Nephron progenitor cell (in vitro differentiated cells): Measurements from ENCODE around the gene IPO9.

Experiments
- DNase-seq: peaks from one replicate; pipeline ENCODE4 v3.0.0; 2021
- H3K27ac Mint-ChIP-seq: 2 replicates; pipeline ENCODE4 v1.8.0; 2021; ENCODE audit warnings: mild to moderate bottlenecking, moderate library complexity, mixed read lengths
- H3K27me3 Mint-ChIP-seq: 2 replicates; pipeline ENCODE4 v1.8.0; 2021; ENCODE audit warnings: mild to moderate bottlenecking, low read depth, mixed read lengths; ENCODE audit not compliant: poor library complexity
- H3K36me3 Mint-ChIP-seq: 2 replicates; pipeline ENCODE4 v1.8.0; 2021; ENCODE audit warnings: low read depth, mixed read lengths
- H3K4me1 Mint-ChIP-seq: 2 replicates; pipeline ENCODE4 v1.8.0; 2021; ENCODE audit warnings: mixed read lengths
- H3K4me3 Mint-ChIP-seq: 2 replicates; pipeline ENCODE4 v1.8.0; 2021; ENCODE audit warnings: mild to moderate bottlenecking, moderate library complexity, mixed read lengths
- H3K9me3 Mint-ChIP-seq: 2 replicates; pipeline ENCODE4 v1.8.0; 2021; ENCODE audit warnings: mild to moderate bottlenecking, moderate library complexity, mixed read lengths
- TF ChIP-seq, protein P1 (sequence below): fragments of 200-600 bp; sonication (generic); IDR thresholded peaks from 2 replicates; pipeline ENCODE4 v1.5.0; 2021; ENCODE audit warnings: antibody characterized with exemption

Gene IPO9

GRCh38 chr1:201783058-201783457 is 45.9 kb upstream of the IPO9 start:
- Mint-ChIP-seq H3K4me3 (no peak overlapping the region), H3K27me3 (no peaks in the 10 kb centered on the region), H3K9me3 (no peaks in the 10 kb centered on the region), H3K4me1 (peaks cover 19% of the 10 kb centered on the region), H3K27ac (no peak overlapping the region), H3K36me3 (peaks cover 68% of the 10 kb centered on the region)
- no peak for DNase-seq
- TF ChIP-seq, protein P1, sequence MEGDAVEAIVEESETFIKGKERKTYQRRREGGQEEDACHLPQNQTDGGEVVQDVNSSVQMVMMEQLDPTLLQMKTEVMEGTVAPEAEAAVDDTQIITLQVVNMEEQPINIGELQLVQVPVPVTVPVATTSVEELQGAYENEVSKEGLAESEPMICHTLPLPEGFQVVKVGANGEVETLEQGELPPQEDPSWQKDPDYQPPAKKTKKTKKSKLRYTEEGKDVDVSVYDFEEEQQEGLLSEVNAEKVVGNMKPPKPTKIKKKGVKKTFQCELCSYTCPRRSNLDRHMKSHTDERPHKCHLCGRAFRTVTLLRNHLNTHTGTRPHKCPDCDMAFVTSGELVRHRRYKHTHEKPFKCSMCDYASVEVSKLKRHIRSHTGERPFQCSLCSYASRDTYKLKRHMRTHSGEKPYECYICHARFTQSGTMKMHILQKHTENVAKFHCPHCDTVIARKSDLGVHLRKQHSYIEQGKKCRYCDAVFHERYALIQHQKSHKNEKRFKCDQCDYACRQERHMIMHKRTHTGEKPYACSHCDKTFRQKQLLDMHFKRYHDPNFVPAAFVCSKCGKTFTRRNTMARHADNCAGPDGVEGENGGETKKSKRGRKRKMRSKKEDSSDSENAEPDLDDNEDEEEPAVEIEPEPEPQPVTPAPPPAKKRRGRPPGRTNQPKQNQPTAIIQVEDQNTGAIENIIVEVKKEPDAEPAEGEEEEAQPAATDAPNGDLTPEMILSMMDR = no peak

DNA sequence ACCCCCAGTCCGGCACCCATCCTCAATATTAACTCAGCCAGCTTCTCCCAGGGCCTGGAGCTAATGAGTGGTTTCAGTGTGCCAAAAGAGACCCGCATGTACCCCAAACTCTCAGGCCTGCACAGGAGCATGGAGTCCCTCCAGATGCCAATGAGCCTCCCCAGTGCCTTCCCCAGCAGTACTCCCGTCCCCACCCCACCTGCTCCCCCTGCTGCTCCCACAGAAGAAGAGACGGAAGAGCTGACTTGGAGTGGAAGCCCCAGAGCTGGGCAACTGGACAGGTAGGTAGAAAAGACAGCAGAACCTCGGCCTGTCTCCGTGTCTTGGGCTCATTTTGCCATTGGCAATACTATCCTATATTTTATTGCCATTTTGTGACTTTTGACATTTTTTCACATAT is 45.4 kb upstream of the IPO9 start:
- DNase-seq = no peak
- no peak overlapping the region for H3K27ac Mint-ChIP-seq
- peaks cover 71% of the 10 kb centered on the region for H3K36me3 Mint-ChIP-seq
- no peaks in the 10 kb centered on the region for H3K27me3 Mint-ChIP-seq
- H3K9me3 Mint-ChIP-seq = no peaks in the 10 kb centered on the region
- TF ChIP-seq, protein P1 = no peak
- peaks cover 14% of the 10 kb centered on the region for H3K4me1 Mint-ChIP-seq
- no peak overlapping the region for H3K4me3 Mint-ChIP-seq

DNA sequence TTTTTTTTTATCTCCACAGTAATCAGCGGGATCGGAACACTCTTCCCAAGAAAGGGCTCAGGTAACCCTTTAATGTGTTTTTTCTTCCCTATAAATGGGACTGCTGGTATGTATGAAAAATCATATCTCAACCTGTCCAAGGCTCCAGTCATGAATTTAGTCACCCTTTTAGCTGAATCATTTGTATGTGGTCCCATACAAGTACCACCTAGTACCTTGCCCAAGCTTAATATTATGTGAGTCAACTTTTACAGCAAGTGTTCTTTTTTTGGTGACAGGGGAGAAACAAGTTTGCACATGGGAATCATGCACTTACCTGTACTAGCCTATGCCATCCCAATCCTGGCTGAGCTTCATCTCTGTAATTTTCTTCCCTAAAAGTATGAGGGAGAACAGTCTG is 43.7 kb upstream of the IPO9 start:
- H3K4me3 Mint-ChIP-seq = no peak overlapping the region
- H3K9me3 Mint-ChIP-seq = no peaks in the 10 kb centered on the region
- H3K36me3 Mint-ChIP-seq = peaks cover 87% of the 10 kb centered on the region
- peaks cover 10% of the 10 kb centered on the region for H3K4me1 Mint-ChIP-seq
- no peak for DNase-seq
- H3K27ac Mint-ChIP-seq = no peak overlapping the region
- no peaks in the 10 kb centered on the region for H3K27me3 Mint-ChIP-seq
- TF ChIP-seq, protein P1 = no peak

DNA sequence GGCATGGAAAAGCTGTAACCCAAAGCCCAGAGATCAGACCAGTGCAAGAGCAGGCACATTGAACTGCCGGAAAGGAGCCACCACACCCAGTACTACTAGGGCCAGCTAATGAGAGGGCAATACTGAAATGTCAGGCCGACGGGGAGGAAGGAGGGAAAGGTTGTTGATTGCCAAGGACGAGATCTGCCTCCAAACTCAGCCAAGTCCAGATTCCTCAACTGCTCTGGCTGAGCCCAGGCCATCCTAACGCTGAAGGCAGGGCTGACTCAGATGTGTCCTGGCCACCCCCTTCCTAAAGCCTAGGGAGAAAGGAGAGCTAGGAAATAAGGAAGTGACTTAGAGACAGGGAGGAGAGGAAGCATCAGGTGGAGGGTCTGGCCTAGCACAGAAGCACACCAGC is 42.1 kb upstream of the IPO9 start:
- Mint-ChIP-seq H3K36me3 (peaks cover 80% of the 10 kb centered on the region), H3K9me3 (no peaks in the 10 kb centered on the region), H3K27me3 (no peaks in the 10 kb centered on the region), H3K4me3 (no peak overlapping the region), H3K27ac (no peak overlapping the region), H3K4me1 (peaks cover 20% of the 10 kb centered on the region)
- no peak for DNase-seq
- TF ChIP-seq, protein P1 = no peak

DNA sequence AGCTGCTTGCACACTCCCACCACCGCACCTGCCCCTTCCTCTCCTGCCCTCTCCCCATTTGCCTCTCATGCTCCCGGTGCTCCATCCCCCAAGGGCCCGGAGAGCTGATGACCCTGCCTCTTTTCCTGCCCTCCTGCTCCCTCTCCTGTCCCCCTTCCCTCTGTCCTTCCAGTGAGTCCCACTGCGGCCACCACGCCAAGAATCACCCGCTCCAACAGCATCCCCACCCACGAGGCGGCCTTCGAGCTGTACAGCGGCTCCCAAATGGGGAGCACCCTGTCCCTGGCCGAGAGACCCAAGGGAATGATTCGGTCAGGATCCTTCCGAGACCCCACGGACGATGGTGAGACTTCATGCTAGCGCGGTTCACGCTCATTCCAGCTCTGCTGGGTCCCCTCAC is 40.7 kb upstream of the IPO9 start:
- TF ChIP-seq, protein P1 = no peak
- Mint-ChIP-seq H3K27me3 (no peaks in the 10 kb centered on the region), H3K27ac (no peak overlapping the region), H3K4me3 (no peak overlapping the region), H3K4me1 (peaks cover 25% of the 10 kb centered on the region), H3K9me3 (no peaks in the 10 kb centered on the region), H3K36me3 (peaks cover 70% of the 10 kb centered on the region)
- no peak for DNase-seq

- Mint-ChIP-seq H3K4me1 (peaks cover 23% of the 10 kb centered on the region), H3K36me3 (peaks cover 64% of the 10 kb centered on the region), H3K9me3 (no peaks in the 10 kb centered on the region), H3K27ac (no peak overlapping the region), H3K4me3 (no peak overlapping the region), H3K27me3 (no peaks in the 10 kb centered on the region)
- no peak for DNase-seq
- TF ChIP-seq, protein P1 = no peak
Observed at GRCh38 chr1:201789245-201789644, 39.7 kb upstream of the IPO9 start.
